Measurements from ENCODE around the gene HOXD13. TPM values are rescaled to one million over a fixed set of nuclear protein-coding genes. Genes with fewer than 3 reads are reported as not detected.
A peak's percentile ranks its signal among the peaks of the same experiment; 100 is the strongest.

Gene HOXD13
- total and polyA plus RNA-seq, 9 donors: not detected

DNA sequence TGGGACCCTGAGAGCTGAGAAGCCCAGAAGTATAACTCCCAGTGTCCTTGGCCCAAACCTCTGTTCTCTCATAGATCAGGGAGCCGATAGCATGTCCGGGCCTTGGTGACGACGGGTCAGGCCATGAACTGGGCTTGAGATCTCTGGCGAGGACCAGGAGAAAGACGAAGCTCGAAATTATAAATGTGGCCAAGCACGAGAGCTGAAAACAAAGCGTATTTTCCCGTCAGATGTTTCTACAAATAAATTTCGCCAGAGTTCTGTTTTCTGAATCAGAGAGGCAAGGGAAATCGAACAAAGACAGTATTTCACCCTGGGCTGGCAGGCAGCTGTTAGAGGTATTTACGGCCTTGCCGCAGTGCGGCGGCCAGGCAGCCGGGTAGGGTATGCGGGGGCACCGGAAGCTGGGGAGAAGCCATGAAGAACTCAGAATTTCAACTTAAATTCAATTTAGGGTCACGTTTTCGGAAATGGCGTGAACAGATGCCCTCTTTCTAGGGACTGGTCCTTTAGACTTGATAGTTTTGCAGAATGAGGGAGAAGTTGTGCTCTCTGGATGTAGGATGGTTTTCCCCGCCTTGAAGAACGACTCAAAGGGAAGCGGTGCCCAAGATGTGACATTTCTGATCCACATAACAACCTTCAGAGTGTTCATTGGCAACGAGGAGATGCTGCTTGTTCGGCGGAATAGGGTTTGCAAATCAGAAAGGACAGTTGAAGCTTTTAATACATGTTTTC is 46.6 kb downstream of the HOXD13 start:
- DNase-seq: peak in 4 of 5 donors; percentile 38 to 62 (median 48)
- TF ChIP-seq EP300 (IDR thresholded peaks at IDR 0.05) (no peak), CTCF (IDR thresholded peaks at IDR 0.05) (no peak), POLR2A (IDR thresholded peaks at IDR 0.05) (no peak)
- Histone ChIP-seq H3K36me3 (no peaks in the 10 kb centered on the region), H3K4me1 (ENCODE audit: insufficient read depth) (peaks cover 16% of the 10 kb centered on the region), H3K27me3 (no peaks in the 10 kb centered on the region), H3K9me3 (no peaks in the 10 kb centered on the region), H3K4me3 (peak overlapping the region; percentile 53), H3K27ac (peak overlapping the region; percentile 80 to 99)
- WGBS, 3 donors: 4 to 12% (median 9%) methylated on average over 28 of the region's 28 CpGs
- intact Hi-C loops (cut with DNase I): loop anchor here in 1 of 4 donors (10.0 kb wide), 1 partner anchor 1126 kb away; the partner anchor contains the start of gene NFE2L2

DNA sequence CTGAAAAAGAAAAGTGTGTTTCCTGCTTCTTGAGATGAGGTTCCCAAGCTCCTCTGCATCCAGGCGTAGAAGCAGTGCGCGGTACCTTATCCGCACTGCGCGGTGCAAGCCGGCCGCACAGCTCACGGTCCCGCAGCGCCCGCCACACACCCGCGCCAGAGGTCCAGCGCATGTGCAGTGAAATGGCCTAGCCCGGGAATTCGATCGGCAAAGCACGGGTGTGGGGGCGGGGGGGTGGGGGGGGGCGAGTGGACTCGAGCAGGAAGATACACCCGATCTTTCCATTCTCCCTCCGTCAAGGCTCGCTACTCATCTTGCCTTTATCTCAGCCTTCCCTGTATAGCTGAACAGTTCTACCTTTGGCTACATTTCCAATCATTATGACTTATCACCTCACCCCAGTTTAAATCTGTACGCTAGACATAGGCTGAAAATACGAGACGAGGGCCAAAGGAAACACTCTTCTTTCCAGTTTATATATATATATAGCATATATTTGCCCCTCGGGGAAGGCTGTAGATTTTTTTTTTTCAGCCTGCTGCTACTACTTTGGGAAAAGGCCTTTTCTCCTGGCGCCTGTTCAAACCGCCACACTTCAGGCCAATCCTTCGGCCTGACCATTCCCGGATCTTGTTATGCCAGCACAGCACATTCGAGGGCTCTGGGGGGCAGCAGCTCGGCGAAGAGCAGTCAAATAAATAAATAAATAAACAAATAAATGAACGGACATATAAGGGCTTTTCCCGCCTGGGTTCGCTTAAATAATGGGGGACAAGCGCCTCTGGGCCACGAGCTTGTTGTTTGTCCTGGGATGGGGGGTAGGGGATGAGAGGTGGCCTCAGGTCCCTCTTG is 47.4 kb downstream of the HOXD13 start:
- Histone ChIP-seq H3K27ac (peak overlapping the region; percentile 80 to 99), H3K36me3 (no peaks in the 10 kb centered on the region), H3K4me3 (peak overlapping the region; percentile 53), H3K4me1 (ENCODE audit: insufficient read depth) (peaks cover 10% of the 10 kb centered on the region), H3K9me3 (no peaks in the 10 kb centered on the region), H3K27me3 (no peaks in the 10 kb centered on the region)
- TF ChIP-seq POLR2A (IDR thresholded peaks at IDR 0.05): peak; percentile 42
- TF ChIP-seq CTCF (IDR thresholded peaks at IDR 0.05): no peak
- no peak for TF ChIP-seq EP300 (IDR thresholded peaks at IDR 0.05)
- peak; percentile 72 to 81 (median 75) for DNase-seq
- 5 to 6% (median 5%) methylated on average over 41 of the region's 41 CpGs for WGBS, 3 donors
- intact Hi-C loops (cut with DNase I): loop anchor here (2.0 to 10.0 kb wide), 7 partner anchors 125 to 1125 kb away; partner anchors contain the start of genes MTX2 (in 1 of the 4) and NFE2L2 (in 1 of the 4)

- WGBS, 3 donors: 7 to 18% (median 7%) methylated on average over 16 to 48 of the region's 48 CpGs
- DNase-seq: peak; percentile 84 to 90 (median 90)
- no peak for TF ChIP-seq POLR2A (IDR thresholded peaks at IDR 0.05)
- peak; percentile 98 to 99 (median 98) for TF ChIP-seq CTCF (IDR thresholded peaks at IDR 0.05)
- TF ChIP-seq EP300 (IDR thresholded peaks at IDR 0.05): no peak
- peak overlapping the region; percentile 53 for H3K4me3 ChIP-seq
- H3K36me3 ChIP-seq: no peaks in the 10 kb centered on the region
- no peaks in the 10 kb centered on the region for H3K27me3 ChIP-seq
- peaks cover 9% of the 10 kb centered on the region for H3K4me1 ChIP-seq (ENCODE audit: insufficient read depth)
- peak overlapping the region; percentile 80 to 99 for H3K27ac ChIP-seq
- intact Hi-C loops (cut with DNase I): loop anchor here (2.0 to 10.0 kb wide), 6 partner anchors 124 to 497 kb away; partner anchors contain the start of gene MTX2 (in 1 of the 4)
- H3K9me3 ChIP-seq: no peaks in the 10 kb centered on the region
These were observed 48.2 kb downstream of the HOXD13 start for GRCh38 chr2:176140513-176141317.
